ENCODE measurements around the gene ZNF318.

ZNF318 gene

DNA sequence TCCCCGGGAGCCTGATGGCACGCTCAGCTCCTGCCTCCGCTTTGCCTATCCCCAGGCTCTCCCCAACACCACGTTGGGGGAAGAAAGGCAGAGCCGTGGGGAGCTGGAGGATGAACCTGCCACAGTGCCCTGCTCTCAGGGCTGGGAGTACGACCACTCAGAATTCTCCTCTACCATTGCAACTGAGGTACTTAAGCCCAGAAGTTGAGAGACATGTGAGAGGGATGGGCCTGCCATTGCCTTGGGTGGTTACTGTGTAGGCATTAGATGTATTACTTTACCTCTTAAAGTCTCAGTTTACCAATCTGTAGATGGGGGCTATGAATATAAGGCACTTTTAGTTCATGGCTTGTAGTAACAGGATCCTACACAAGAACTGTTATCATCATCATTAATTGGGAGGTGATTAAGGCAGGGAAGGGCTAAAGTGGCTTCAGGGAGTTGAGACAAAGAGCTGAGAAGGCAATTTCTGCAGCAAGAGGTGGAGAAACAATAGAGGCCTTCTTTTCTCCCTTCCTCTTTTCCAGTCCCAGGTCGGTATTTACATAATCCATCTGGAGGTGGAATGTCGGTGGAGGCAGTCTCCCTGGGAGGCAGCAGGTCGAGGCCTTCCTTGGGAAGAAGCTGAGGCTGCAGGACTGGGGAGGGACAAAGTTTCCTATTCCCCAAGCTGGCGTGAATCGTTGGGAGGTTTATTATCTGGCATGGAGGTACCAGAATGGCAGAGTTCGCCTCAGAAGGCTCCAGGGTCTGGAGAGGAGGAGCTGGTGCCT is 70.7 kb downstream of the ZNF318 start:
- Histone ChIP-seq H3K27me3 (ENCODE audit: insufficient read depth, insufficient read length) (no peaks in the 10 kb centered on the region), H3K9ac (ENCODE audit: insufficient read length, low read depth) (peak overlapping the region; percentile 32), H3K4me1 (ENCODE audit: insufficient read depth, insufficient read length) (peaks cover 17% of the 10 kb centered on the region), H3K36me3 (ENCODE audit: insufficient read depth, insufficient read length, low read length) (no peaks in the 10 kb centered on the region), H3K4me3 (ENCODE audit: insufficient read length, low read depth) (no peak overlapping the region), H3K9me3 (ENCODE audit: insufficient read depth, low read length) (no peaks in the 10 kb centered on the region)
- no peak for TF ChIP-seq SUZ12 (IDR thresholded peaks at IDR 0.05; ENCODE audit: extremely low read depth, insufficient read depth, insufficient read length)
- TF ChIP-seq YY1 (IDR thresholded peaks at IDR 0.05; ENCODE audit: insufficient read depth, insufficient read length): no peak
- TF ChIP-seq ZNF274 (IDR thresholded peaks at IDR 0.05; ENCODE audit: low read depth, low read length): no peak
- DNase-seq (ENCODE audit: low read depth, low spot score): no peak

DNA sequence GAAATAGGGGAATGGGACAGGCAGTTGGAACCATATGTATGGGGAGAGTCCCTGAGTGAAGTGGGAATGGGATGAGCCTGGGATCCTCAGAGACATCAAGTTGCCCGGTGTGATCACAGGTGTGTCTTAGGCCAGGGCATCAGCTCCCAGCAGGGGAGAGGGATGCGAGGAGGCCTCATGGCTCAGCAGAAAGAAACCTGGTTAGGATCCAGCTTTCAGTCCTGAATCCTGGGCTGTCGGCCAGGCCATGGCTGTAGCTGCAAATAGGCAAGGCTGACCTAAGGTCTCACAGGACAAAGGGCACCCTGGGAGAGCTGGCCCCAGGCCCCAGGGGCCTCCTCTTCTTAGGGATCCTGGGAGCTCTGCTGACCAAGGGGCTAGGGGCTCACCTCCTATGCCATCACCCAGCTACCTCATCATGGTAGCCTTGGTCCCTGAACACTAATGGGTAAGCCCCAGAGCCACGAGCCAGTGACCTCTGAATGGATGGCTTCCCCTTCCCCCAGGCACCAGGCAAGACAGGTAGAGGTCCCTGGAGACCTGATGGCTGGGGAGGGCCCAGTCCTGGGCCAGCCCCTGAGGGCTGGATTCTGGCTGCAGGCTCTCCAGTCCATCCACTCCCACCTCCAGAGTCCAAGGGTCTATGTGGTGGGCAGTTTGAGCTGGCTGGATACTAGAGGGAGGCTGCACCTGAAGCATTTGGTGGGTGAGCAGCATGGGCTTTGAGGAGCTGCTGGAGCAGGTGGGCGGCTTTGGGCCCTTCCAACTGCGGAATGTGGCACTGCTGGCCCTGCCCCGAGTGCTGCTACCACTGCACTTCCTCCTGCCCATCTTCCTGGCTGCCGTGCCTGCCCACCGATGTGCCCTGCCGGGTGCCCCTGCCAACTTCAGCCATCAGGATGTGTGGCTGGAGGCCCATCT is 71.5 kb downstream of the ZNF318 start, which contains the start of gene SLC22A7:
Gene SLC22A7 (plus strand): TSS at position 617 of the 921 bp plus-strand sequence. CDS start 99 bp downstream, at position 716.
- Histone ChIP-seq H3K27me3 (ENCODE audit: insufficient read depth, insufficient read length) (no peaks in the 10 kb centered on the region), H3K36me3 (ENCODE audit: insufficient read depth, insufficient read length, low read length) (no peaks in the 10 kb centered on the region), H3K9me3 (ENCODE audit: insufficient read depth, low read length) (no peaks in the 10 kb centered on the region), H3K4me3 (ENCODE audit: insufficient read length, low read depth) (no peak within 1 kb of the TSS), H3K4me1 (ENCODE audit: insufficient read depth, insufficient read length) (peaks cover 17% of the 10 kb centered on the region), H3K9ac (ENCODE audit: insufficient read length, low read depth) (peak within 1 kb of the TSS; percentile 32)
- TF ChIP-seq SUZ12 (IDR thresholded peaks at IDR 0.05; ENCODE audit: extremely low read depth, insufficient read depth, insufficient read length): no peak
- no peak for TF ChIP-seq YY1 (IDR thresholded peaks at IDR 0.05; ENCODE audit: insufficient read depth, insufficient read length)
- no peak for TF ChIP-seq ZNF274 (IDR thresholded peaks at IDR 0.05; ENCODE audit: low read depth, low read length)
- DNase-seq (ENCODE audit: low read depth, low spot score): no peak

DNA sequence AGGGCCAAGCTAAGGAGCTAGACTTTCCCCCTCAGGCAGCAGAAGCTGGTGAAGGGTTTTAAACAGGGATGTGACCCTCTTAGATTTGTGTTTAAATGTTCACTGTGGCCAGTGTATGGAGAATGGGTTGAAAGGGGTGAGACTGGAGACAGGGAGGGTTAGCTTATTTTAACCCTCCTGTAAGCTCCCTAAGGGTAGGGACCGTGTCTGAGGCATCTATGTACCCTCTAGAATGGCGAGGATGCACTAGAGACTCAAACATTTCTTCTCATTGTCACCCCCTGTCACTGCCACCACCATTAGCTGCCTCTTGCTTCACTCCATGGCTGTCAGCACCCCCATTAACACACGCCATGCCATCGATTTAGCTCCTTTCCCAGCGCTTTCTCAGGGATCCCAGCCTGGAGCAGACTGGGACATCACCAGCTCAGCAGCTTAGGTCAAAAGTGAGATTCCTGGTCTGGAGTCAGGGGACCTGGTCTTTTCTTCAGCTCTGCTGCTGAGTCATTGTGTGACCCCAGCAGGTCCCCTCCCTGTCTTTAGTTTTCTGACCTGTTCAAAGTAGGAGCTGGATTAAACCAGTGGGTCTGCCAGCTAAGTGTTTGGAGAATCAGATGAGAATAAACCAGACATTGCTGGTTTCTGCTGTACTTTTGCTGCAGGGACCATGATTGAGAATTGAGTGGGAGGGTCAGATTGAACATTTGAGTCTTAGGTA is 72.5 kb downstream of the ZNF318 start:
- no peak for TF ChIP-seq ZNF274 (IDR thresholded peaks at IDR 0.05; ENCODE audit: low read depth, low read length)
- TF ChIP-seq YY1 (IDR thresholded peaks at IDR 0.05; ENCODE audit: insufficient read depth, insufficient read length): no peak
- TF ChIP-seq SUZ12 (IDR thresholded peaks at IDR 0.05; ENCODE audit: extremely low read depth, insufficient read depth, insufficient read length): no peak
- Histone ChIP-seq H3K9me3 (ENCODE audit: insufficient read depth, low read length) (no peaks in the 10 kb centered on the region), H3K27me3 (ENCODE audit: insufficient read depth, insufficient read length) (no peaks in the 10 kb centered on the region), H3K4me1 (ENCODE audit: insufficient read depth, insufficient read length) (peaks cover 17% of the 10 kb centered on the region), H3K9ac (ENCODE audit: insufficient read length, low read depth) (no peak overlapping the region), H3K4me3 (ENCODE audit: insufficient read length, low read depth) (no peak overlapping the region), H3K36me3 (ENCODE audit: insufficient read depth, insufficient read length, low read length) (no peaks in the 10 kb centered on the region)
- DNase-seq (ENCODE audit: low read depth, low spot score): no peak

GRCh38 chr6:43295456-43295855 is 74.0 kb downstream of the ZNF318 start:
- Histone ChIP-seq H3K9ac (ENCODE audit: insufficient read length, low read depth) (no peak overlapping the region), H3K36me3 (ENCODE audit: insufficient read depth, insufficient read length, low read length) (no peaks in the 10 kb centered on the region), H3K9me3 (ENCODE audit: insufficient read depth, low read length) (no peaks in the 10 kb centered on the region), H3K27me3 (ENCODE audit: insufficient read depth, insufficient read length) (no peaks in the 10 kb centered on the region), H3K4me1 (ENCODE audit: insufficient read depth, insufficient read length) (peaks cover 17% of the 10 kb centered on the region), H3K4me3 (ENCODE audit: insufficient read length, low read depth) (no peak overlapping the region)
- no peak for TF ChIP-seq YY1 (IDR thresholded peaks at IDR 0.05; ENCODE audit: insufficient read depth, insufficient read length)
- no peak for DNase-seq (ENCODE audit: low read depth, low spot score)

- no peak for DNase-seq (ENCODE audit: low read depth, low spot score)
- H3K4me1 ChIP-seq (ENCODE audit: insufficient read depth, insufficient read length): peaks cover 15% of the 10 kb centered on the region
- H3K27me3 ChIP-seq (ENCODE audit: insufficient read depth, insufficient read length): no peaks in the 10 kb centered on the region
- H3K9me3 ChIP-seq (ENCODE audit: insufficient read depth, low read length): no peaks in the 10 kb centered on the region
- H3K36me3 ChIP-seq (ENCODE audit: insufficient read depth, insufficient read length, low read length): no peaks in the 10 kb centered on the region
- TF ChIP-seq SUZ12 (IDR thresholded peaks at IDR 0.05; ENCODE audit: extremely low read depth, insufficient read depth, insufficient read length) (no peak), YY1 (IDR thresholded peaks at IDR 0.05; ENCODE audit: insufficient read depth, insufficient read length) (no peak), ZNF274 (IDR thresholded peaks at IDR 0.05; ENCODE audit: low read depth, low read length) (no peak)
- H3K4me3 ChIP-seq (ENCODE audit: insufficient read length, low read depth): no peak overlapping the region
- H3K9ac ChIP-seq (ENCODE audit: insufficient read length, low read depth): no peak overlapping the region
Measured at GRCh38 chr6:43294536-43294935, 74.9 kb downstream of the ZNF318 start.

- no peak for DNase-seq (ENCODE audit: low read depth, low spot score)
- H3K36me3 ChIP-seq (ENCODE audit: insufficient read depth, insufficient read length, low read length): no peaks in the 10 kb centered on the region
- no peak overlapping the region for H3K9ac ChIP-seq (ENCODE audit: insufficient read length, low read depth)
- peaks cover 11% of the 10 kb centered on the region for H3K4me1 ChIP-seq (ENCODE audit: insufficient read depth, insufficient read length)
- no peaks in the 10 kb centered on the region for H3K27me3 ChIP-seq (ENCODE audit: insufficient read depth, insufficient read length)
- no peaks in the 10 kb centered on the region for H3K9me3 ChIP-seq (ENCODE audit: insufficient read depth, low read length)
- TF ChIP-seq ZNF274 (IDR thresholded peaks at IDR 0.05; ENCODE audit: low read depth, low read length): no peak
- TF ChIP-seq YY1 (IDR thresholded peaks at IDR 0.05; ENCODE audit: insufficient read depth, insufficient read length): no peak
- no peak for TF ChIP-seq SUZ12 (IDR thresholded peaks at IDR 0.05; ENCODE audit: extremely low read depth, insufficient read depth, insufficient read length)
- H3K4me3 ChIP-seq (ENCODE audit: insufficient read length, low read depth): no peak overlapping the region
Measured at GRCh38 chr6:43293698-43294097, 75.7 kb downstream of the ZNF318 start.
